GM21576 (cell line): ENCODE data around the gene ZFP69.
"Not testable (repeated sequence)": the region's sequence is repeated elsewhere in the genome, so short reads cannot be mapped to it uniquely, and the experiment has no call there.

Source experiments
- ATAC-seq: cut with Tn5 transposase; IDR thresholded peaks from one replicate; pipeline ENCODE4 v1.9.1; 2021; ENCODE audit warnings: mild to moderate bottlenecking, moderate library complexity; ENCODE audit not compliant: unreplicated experiment

ZFP69 gene

GRCh38 chr1:40476924-40477677, at the start of gene ZFP69:
ZFP69 (plus strand) TSS chr1:40477290; CDS start chr1:40479362, 2,072 bp downstream.
- peak; percentile 78 for ATAC-seq

- ATAC-seq, result no peak
Measured at GRCh38 chr1:40431385-40431784, 45.7 kb upstream of the ZFP69 start.

GRCh38 chr1:40432644-40433390, 44.3 kb upstream of the ZFP69 start:
- ATAC-seq, result no peak

DNA sequence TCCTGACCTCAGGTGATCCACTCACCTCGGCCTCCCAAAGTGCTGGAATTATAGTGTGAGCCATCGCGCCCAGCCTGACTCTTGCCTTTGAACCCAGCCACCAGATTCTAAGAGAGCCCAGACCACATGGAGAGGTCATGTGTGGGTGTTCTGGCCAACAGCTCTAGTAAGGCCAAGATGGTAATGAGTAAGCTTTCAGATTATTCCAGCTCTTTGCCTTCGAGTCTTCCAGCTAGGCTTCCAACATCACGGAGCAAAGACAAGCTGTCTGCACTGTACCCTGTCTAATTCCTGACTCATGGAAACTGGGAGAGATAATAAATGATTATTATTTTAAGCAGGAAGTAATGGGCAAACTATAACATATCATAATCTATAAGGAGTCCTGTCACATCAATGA, 41.6 kb upstream of the ZFP69 start:
- no peak for ATAC-seq

DNA sequence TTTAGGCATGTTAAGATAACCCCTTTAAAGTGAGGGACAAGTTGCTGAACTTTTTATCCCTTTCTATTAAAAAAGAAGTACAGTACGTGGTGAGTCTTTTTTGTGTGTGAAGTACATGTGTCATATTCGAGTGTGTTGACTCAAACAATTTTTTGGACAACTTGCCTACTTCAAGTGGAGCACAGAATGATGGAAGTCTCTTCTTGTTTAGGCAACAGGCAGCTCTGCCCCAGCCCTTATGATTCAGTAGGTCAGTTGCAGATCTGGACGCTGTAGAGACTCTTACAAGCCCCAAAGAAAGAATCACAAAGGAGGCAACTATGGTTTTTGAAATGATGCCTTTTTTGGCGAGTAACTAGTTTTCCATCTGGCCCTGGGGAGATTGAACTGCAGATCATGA, 41.2 kb upstream of the ZFP69 start:
- no peak for ATAC-seq

- ATAC-seq, result no peak
Measured at GRCh38 chr1:40438391-40439015, 38.6 kb upstream of the ZFP69 start.

- no peak for ATAC-seq
Measured at GRCh38 chr1:40439247-40439646, 37.8 kb upstream of the ZFP69 start.

- ATAC-seq, result peak; percentile 78
Measured at GRCh38 chr1:40449684-40450494, 27.2 kb upstream of the ZFP69 start, which contains the start of gene ZFP69B. ZFP69B (plus strand) TSS chr1:40450476; CDS start chr1:40450962, 486 bp downstream.

DNA sequence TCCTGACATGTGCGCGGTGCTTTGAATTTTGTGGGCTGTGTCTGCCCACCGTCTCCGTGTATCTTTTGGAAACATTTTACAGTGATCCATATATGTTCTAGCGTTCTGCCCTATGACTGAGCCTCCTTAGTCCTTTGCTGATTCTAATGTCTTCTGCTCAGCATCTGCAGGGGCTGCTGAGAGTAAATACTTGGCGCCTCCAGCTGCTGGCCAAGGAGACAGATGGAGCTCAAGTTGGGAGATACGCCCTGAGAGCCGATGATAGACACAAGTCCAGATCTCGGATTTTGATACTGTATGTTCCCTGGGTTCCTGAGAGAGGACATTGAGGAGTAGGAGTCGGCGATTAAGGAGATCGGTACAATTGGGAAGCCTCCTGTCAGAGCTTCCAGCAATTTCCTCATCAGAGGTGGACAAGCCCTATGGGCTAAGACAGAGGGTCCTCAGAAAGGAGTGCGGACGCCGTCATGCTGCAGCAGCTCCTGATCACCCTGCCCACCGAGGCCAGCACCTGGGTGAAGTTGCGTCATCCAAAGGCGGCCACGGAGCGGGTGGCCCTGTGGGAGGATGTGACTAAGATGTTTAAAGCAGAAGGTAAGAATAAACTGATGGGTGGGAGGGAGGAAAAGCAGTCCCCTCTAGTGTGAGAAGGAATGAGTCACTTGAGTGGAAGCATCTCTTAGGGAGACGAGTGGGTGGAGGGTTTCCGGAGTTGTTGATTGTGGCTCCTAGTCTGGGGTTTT, 26.4 kb upstream of the ZFP69 start:
- ATAC-seq, result peak; percentile 13

DNA sequence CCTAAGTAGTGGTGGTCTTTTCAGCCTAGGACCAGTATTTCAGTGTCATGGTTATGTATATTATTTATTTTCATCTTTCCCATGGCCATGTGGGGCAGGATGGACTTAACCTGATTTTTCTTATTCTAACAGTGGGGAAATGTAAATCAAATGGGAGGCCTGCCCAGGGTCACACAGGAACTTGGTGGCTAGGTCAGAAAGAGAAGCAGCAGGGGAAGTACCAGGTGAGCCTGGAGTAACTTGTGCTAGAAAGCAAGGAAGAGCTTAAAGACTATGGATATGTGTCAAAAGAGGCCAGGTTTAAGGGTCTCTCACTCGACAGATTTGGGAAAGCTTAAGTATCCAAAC, 25.9 kb upstream of the ZFP69 start:
- no peak for ATAC-seq

- no peak for ATAC-seq
Measured at GRCh38 chr1:40454873-40455272, 22.2 kb upstream of the ZFP69 start.

- ATAC-seq, result no peak
Measured at GRCh38 chr1:40462956-40463590, 14.0 kb upstream of the ZFP69 start.

DNA sequence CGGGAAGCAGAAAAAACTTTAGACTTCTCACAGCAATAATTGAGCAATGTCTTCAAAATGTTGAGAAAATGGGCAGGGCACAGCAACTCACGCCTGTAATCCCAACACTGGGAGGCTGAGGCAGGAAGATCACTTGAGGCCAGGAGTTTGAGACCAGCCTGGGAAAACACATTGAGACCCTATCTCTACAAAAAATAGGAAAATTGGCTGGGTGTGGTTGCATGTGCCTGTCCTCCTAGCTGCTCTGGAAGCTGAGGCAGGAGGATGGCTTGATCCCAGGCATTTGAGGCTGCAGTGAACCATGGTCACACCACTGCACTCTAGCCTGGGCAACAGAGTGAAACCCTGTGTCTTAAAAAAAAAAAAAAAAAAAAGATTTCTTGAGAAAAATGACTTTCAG, 7.8 kb upstream of the ZFP69 start:
- no peak for ATAC-seq

DNA sequence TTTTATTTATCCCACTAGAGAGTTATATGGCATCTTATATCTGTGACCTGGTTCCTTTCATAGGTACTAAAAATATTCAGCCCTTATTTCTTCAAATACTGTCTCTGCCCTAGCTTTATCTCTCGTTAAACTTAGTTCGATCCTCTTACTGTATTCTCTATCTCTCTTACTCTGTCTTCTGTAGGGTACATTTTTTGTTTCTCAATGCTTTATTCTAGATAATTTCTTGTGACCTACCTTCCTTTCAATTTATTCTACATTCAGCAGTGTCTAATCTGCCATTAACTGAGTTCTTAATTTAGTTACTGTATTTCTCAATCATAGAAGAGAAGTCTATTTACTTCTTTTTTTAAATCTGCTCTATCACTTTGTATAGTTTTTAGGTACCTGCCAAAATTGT, 1.8 kb upstream of the ZFP69 start:
- ATAC-seq, result no peak

DNA sequence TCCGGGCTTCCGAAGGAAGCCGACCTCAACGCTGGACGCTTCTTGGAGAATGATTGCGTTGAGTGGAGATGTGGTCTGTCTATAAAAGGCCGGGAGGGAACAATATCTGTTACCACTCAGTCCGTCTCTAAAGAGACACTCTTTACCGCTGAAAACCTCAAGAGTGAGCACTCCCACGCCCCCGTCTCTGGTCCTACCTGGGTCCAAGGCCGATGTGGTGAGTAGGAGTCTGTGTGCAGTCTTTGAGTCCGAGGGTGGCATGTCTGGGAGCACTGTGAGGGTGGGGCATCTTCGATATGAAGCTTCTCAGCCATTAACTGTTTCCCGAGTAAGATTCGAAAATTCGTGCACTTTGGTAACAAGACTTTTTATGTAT, 576 bp downstream of the ZFP69 start:
- ATAC-seq, result no peak

GRCh38 chr1:40478276-40478675, 1.2 kb downstream of the ZFP69 start:
- no peak for ATAC-seq

DNA sequence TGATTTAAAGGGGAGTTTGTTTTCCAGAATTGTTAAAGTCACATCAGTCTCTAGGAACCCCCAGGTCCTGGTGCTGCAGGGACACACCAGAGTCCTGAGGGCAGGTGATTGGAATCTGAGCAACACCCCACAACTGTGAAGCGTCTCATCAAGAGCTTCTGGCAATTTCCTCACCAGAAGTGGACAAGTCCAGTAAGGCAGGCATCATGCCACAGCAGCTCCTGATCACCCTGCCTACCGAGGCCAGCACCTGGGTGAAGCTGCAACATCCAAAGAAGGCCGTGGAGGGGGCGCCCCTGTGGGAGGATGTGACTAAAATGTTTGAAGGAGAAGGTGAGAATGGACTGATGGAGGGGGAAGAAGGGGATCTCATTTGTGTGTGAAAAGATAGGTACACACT, 2.1 kb downstream of the ZFP69 start:
- ATAC-seq, result no peak

GRCh38 chr1:40495315-40495903, 18.3 kb downstream of the ZFP69 start:
- ATAC-seq, result no peak

GRCh38 chr1:40502651-40503050, 25.6 kb downstream of the ZFP69 start:
- ATAC-seq, result not testable (repeated sequence)

DNA sequence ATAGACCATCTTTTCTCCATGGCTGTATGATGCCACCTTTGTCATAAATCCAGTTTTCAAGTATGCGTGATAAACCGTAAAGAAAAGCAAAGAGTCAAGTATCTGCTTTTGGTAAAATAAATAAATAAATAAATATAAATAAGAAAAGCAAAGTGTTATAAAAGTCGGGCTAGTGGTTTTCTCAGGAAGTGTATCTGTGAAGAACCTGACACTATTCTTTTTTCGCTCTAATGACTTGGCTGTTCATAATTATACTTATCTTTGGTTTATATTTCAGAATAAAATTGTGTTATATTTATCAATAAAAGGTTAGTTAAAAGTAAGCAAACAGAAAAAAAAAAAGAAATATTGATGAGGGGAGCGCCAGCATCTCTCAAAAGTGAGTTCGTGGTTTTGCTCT, 30.9 kb downstream of the ZFP69 start:
- no peak for ATAC-seq
